GM12865 (cell line): ENCODE measurements around the gene FZR1.
"Not testable (repeated sequence)": the region's sequence is repeated elsewhere in the genome, so short reads cannot be mapped to it uniquely, and the experiment has no call there.

ENCODE experiments used
- DNase-seq: peaks from one replicate; pipeline ENCODE4 v3.0.0; 2010; ENCODE audit warnings: low read depth
- H3K4me3 ChIP-seq: 2 replicates; pipeline ENCODE4 v1.5.1; 2011; ENCODE audit warnings: mild to moderate bottlenecking, low read depth, low read length, control low read depth
- CTCF ChIP-seq: IDR thresholded peaks from 2 replicates; pipeline ENCODE4 v1.5.1; 2011; ENCODE audit warnings: low read length, control low read depth, low read depth, inconsistent platforms; ENCODE audit not compliant: insufficient read depth; ENCODE audit errors: missing control alignments

The FZR1 gene

DNA sequence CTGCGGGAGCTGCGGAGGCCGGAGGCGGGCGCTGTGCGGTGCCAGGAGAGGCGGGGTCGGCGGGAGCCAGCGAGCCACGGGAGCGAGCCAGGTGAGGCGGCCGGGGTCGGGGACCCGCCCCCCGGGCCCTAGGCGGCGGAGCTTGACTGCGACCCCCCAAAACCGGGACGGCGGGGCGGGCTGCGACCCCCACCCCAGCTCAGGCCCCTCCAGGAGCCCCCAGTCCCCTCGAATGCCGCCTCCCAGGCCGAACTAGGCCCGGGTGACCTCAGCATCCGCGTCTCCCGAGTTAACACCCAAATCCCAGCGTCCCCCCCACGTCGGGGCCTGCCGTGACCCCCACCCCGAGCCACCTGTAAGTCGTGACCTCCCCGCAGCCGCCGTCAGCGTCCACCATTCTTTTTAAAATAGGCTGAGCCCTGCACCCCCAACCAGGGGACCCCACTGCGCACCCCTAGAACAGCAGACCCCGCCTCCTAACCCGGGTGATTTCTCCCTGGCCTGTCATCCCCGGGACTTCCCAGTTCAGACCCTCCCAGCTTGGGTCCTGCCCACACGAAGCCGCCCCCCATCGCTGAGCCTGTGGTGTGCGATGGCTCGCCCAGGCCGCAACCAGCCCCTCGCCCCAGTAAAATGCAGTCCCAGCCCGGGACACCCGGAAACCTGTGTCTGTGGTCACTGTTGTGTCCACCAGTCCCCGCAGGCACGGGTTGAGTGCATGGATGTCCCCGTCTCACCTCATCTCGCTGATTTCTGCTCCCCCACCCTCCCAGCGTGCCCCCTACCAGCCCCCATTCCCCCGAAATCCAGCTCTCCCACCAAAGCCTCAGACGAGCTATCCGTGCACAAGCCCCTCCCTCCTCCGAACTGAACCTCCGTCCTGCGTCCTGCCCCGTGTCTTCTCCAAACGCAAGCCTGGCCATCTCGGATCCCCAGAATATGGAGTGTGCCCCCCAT lies 551 bp downstream of the FZR1 start:
- DNase-seq, result peak; percentile 35
- no peak for TF ChIP-seq CTCF
- peak overlapping the region; percentile 84 for H3K4me3 ChIP-seq

- no peak for TF ChIP-seq CTCF
- H3K4me3 ChIP-seq, result peak overlapping the region; percentile 84
- no peak for DNase-seq
These were observed 1.4 kb downstream of the FZR1 start for GRCh38 chr19:3507371-3508120.

DNA sequence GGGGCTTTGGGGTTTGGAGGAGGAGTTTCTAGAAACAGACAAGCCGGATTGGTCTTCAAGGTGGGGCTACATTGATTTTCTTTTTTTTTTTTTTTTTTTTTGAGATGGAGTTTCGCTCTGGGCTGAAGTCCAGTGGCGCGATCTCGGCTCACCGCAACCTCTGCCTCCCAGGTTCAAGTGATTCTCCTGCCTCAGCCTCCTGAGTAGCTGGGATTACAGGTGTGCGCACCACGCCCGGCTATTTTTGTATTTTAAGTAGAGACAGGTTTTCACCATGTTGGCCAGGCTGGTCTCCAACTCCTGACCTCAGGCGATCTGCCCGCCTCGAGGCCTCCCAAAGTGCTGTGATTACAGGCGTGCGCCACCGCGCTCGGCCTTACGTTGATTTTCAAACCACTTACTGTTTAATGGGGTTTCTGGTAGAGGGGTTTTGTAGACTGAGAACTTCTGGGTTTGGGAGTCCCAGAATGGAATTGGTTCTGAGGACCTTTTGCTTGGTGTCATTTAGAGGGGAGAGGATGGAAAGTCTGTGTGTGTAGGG lies 2.1 kb downstream of the FZR1 start:
- DNase-seq, H3K4me3 ChIP-seq: not testable (repeated sequence)

GRCh38 chr19:3508771-3509535 lies 2.8 kb downstream of the FZR1 start:
- TF ChIP-seq CTCF, result no peak
- H3K4me3 ChIP-seq, result no peak overlapping the region
- no peak for DNase-seq

- no peak overlapping the region for H3K4me3 ChIP-seq
- no peak for TF ChIP-seq CTCF
- no peak for DNase-seq
These were observed 3.5 kb downstream of the FZR1 start for GRCh38 chr19:3509566-3509989.

- no peak overlapping the region for H3K4me3 ChIP-seq
- no peak for TF ChIP-seq CTCF
- no peak for DNase-seq
These were observed 4.6 kb downstream of the FZR1 start for GRCh38 chr19:3510727-3511126.
